Endodermal cell (in vitro differentiated cells): Measurements from ENCODE around the gene LDOC1. TPM values are rescaled to one million over a fixed set of nuclear protein-coding genes. Genes with fewer than 3 reads are reported as not detected.
"Not testable (repeated sequence)": the region's sequence is repeated elsewhere in the genome, so short reads cannot be mapped to it uniquely, and the experiment has no call there.

Experiments used
- DNase-seq: peaks from one replicate; pipeline ENCODE4 v3.0.0-alpha.2; 2017
- H3K27ac ChIP-seq: 2 replicates; pipeline ENCODE4 v1.5.1; 2013; ENCODE audit warnings: mild to moderate bottlenecking, low read depth, low read length, moderate library complexity
- H3K27me3 ChIP-seq: 2 replicates; pipeline ENCODE4 v1.6.1; 2013; ENCODE audit warnings: mild to moderate bottlenecking, low read length, moderate library complexity; ENCODE audit not compliant: insufficient read depth, control insufficient read depth, poor library complexity, severe bottlenecking
- H3K36me3 ChIP-seq: 2 replicates; pipeline ENCODE4 v1.7.0; 2013; ENCODE audit warnings: mild to moderate bottlenecking, low read length, moderate library complexity; ENCODE audit not compliant: control insufficient read depth, insufficient read depth
- H3K4me1 ChIP-seq: one replicate; pipeline ENCODE4 v1.7.0; 2013; ENCODE audit warnings: low read length; ENCODE audit not compliant: control insufficient read depth, insufficient read depth
- H3K4me3 ChIP-seq: 2 replicates; pipeline ENCODE4 v1.5.1; 2013; ENCODE audit warnings: mild to moderate bottlenecking, low read length, moderate library complexity
- H3K9ac ChIP-seq: 2 replicates; pipeline ENCODE4 v1.6.1; 2013; ENCODE audit warnings: mild to moderate bottlenecking, low read length, moderate library complexity; ENCODE audit not compliant: poor library complexity, severe bottlenecking; ENCODE audit errors: extremely low read depth
- H3K9me3 ChIP-seq: 2 replicates; pipeline ENCODE4 v1.6.1; 2013; ENCODE audit warnings: mild to moderate bottlenecking, low read length, moderate library complexity; ENCODE audit not compliant: control insufficient read depth
- H3K27ac Mint-ChIP-seq: 2 replicates; pipeline ENCODE4 v1.8.0; 2020; ENCODE audit warnings: mixed read lengths
- H3K27me3 Mint-ChIP-seq: 2 replicates; pipeline ENCODE4 v1.8.0; 2021; ENCODE audit warnings: mild to moderate bottlenecking, mixed read lengths; ENCODE audit not compliant: insufficient read depth
- H3K36me3 Mint-ChIP-seq: 2 replicates; pipeline ENCODE4 v1.8.0; 2020; ENCODE audit warnings: low read depth, mixed read lengths
- H3K4me1 Mint-ChIP-seq: 2 replicates; pipeline ENCODE4 v1.8.0; 2020; ENCODE audit warnings: mixed read lengths
- H3K4me3 Mint-ChIP-seq: 2 replicates; pipeline ENCODE4 v1.8.0; 2020; ENCODE audit warnings: mild to moderate bottlenecking, moderate library complexity, mixed read lengths
- H3K9me3 Mint-ChIP-seq: 2 replicates; pipeline ENCODE4 v1.8.0; 2020; ENCODE audit warnings: mild to moderate bottlenecking, mixed read lengths
- CTCF ChIP-seq: fragments of 200-600 bp; sonication (generic); conservative IDR thresholded peaks from 2 replicates; pipeline ENCODE4 v1.5.0; 2021; ENCODE audit warnings: antibody characterized with exemption, mild to moderate bottlenecking
- WGBS, 2 experiments: methylation state at CpG; one replicate each; pipeline versions ENCODE4 v1.1.5 to v1.1.7; 2013; ENCODE audit warnings: missing lambda C conversion rate in 2 of 2, mixed read lengths in 1 of 2; ENCODE audit not compliant: insufficient coverage in 1 of 2, insufficient read length in 1 of 2; 5-methylcytosine and 5-hydroxymethylcytosine counted together
- total RNA-seq, 2 donors: library from RNA; stranded (reverse); fragmentation: NEBNext Ultra II Directional in 1 of 2; extraction: Animal tissue kit (Norgen Biotek cat#: 25700) in 1 of 2; gene quantifications; 2 replicates in 1 of 2; 3 replicates in 1 of 2; pipeline ENCODE4 v1.2.1, GENCODE V29; 2021

The LDOC1 gene
- total RNA-seq, 2 donors from 2014 or later, result 60.6 to 71.0 TPM

- no peaks in the 10 kb centered on the region for H3K4me1 Mint-ChIP-seq
- Histone ChIP-seq H3K4me1 (no peaks in the 10 kb centered on the region), H3K36me3 (no peaks in the 10 kb centered on the region), H3K9ac (no peak overlapping the region), H3K9me3 (no peaks in the 10 kb centered on the region), H3K27ac (no peak overlapping the region), H3K4me3 (no peak overlapping the region), H3K27me3 (no peaks in the 10 kb centered on the region)
- no peak for DNase-seq
- H3K4me3 Mint-ChIP-seq, result no peak overlapping the region
- H3K27me3 Mint-ChIP-seq, result no peaks in the 10 kb centered on the region
- no peak overlapping the region for H3K27ac Mint-ChIP-seq
- TF ChIP-seq CTCF, result no peak
- peaks cover 30% of the 10 kb centered on the region for H3K9me3 Mint-ChIP-seq
- peaks cover 4% of the 10 kb centered on the region for H3K36me3 Mint-ChIP-seq
- WGBS, 2 experiments, result 75% methylated on average over 1 of the region's 1 CpG; no CpG with 5 or more reads in 1 of the 2 experiments
Observed at GRCh38 chrX:141164406-141164805, 12.5 kb downstream of the LDOC1 start.

GRCh38 chrX:141158084-141158483 is 18.8 kb downstream of the LDOC1 start:
- H3K9me3 ChIP-seq, result no peaks in the 10 kb centered on the region
- H3K36me3 ChIP-seq, result no peaks in the 10 kb centered on the region
- H3K27me3 Mint-ChIP-seq, result no peaks in the 10 kb centered on the region
- peaks cover 16% of the 10 kb centered on the region for H3K36me3 Mint-ChIP-seq
- H3K4me1 ChIP-seq, result no peaks in the 10 kb centered on the region
- peaks cover 51% of the 10 kb centered on the region for H3K9me3 Mint-ChIP-seq
- H3K27ac Mint-ChIP-seq, result no peak overlapping the region
- no peak overlapping the region for H3K27ac ChIP-seq
- 93% methylated on average over 1 of the region's 3 CpGs; no CpG with 5 or more reads in 1 of the 2 experiments for WGBS, 2 experiments
- H3K4me3 Mint-ChIP-seq, result no peak overlapping the region
- H3K9ac ChIP-seq, result no peak overlapping the region
- no peak overlapping the region for H3K4me3 ChIP-seq
- no peak for DNase-seq
- H3K4me1 Mint-ChIP-seq, result no peaks in the 10 kb centered on the region
- no peak for TF ChIP-seq CTCF
- no peaks in the 10 kb centered on the region for H3K27me3 ChIP-seq

DNA sequence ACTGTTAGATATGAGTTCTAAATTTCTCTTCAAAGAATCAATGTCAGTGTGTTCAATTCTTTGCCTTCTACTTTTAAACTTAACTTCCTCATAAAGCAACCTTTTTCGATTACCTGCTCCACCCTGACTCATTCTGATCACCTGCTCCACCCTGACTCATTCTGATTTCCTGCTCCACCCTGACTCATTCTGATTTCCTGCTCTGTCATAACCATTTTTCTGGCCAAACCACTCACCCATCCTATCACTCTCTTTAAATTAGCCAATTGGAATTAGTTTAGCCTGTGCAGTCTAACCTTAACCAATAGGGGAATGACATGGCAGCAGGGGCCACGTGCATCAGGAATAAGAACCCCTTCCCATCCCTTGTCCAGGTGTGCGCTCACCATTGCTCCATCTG is 21.7 kb downstream of the LDOC1 start:
- H3K27me3 ChIP-seq, H3K4me3 Mint-ChIP-seq, H3K9ac ChIP-seq, H3K27me3 Mint-ChIP-seq, H3K36me3 ChIP-seq, H3K4me1 ChIP-seq, H3K9me3 ChIP-seq, H3K27ac Mint-ChIP-seq, DNase-seq, H3K4me3 ChIP-seq, H3K27ac ChIP-seq, H3K4me1 Mint-ChIP-seq: not testable (repeated sequence)
- WGBS, 2 experiments, result 88% methylated on average over 2 of the region's 3 CpGs; no CpG with 5 or more reads in 1 of the 2 experiments
- Mint-ChIP-seq H3K36me3 (peaks cover 16% of the 10 kb centered on the region), H3K9me3 (peaks cover 51% of the 10 kb centered on the region)

DNA sequence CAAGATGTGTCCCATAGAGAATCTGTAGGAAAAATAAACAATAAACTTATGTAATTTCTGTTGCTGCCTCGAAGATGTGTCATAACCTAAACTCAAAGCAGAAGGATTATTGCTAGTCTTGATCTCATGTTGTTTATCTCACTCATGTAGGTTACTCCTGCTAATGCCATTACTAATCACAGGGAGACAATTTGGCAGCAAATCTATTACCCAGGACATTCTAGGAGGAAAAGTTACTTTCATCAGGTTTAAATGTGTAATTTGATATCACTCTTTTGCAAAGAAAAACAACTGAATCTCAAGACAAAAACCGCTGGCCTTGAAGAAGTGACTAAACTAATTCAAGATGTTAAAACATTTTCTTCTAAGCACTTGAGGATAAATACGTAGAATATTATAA is 34.0 kb downstream of the LDOC1 start:
- Histone ChIP-seq H3K9me3 (no peaks in the 10 kb centered on the region), H3K4me3 (no peak overlapping the region), H3K27me3 (no peaks in the 10 kb centered on the region), H3K4me1 (no peaks in the 10 kb centered on the region), H3K36me3 (no peaks in the 10 kb centered on the region), H3K9ac (no peak overlapping the region), H3K27ac (no peak overlapping the region)
- H3K27ac Mint-ChIP-seq, result no peak overlapping the region
- no peak for TF ChIP-seq CTCF
- no peak for DNase-seq
- 83 to 93% methylated on average over 1 to 2 of the region's 3 CpGs for WGBS, 2 experiments
- no peaks in the 10 kb centered on the region for H3K27me3 Mint-ChIP-seq
- H3K4me1 Mint-ChIP-seq, result no peaks in the 10 kb centered on the region
- no peak overlapping the region for H3K4me3 Mint-ChIP-seq
- H3K36me3 Mint-ChIP-seq, result no peaks in the 10 kb centered on the region
- peaks cover 39% of the 10 kb centered on the region for H3K9me3 Mint-ChIP-seq
